Astrocyte (in vitro differentiated cells and primary cell): Measurements from ENCODE around the gene CD3G. TPM values are rescaled to one million over a fixed set of nuclear protein-coding genes. Genes with fewer than 3 reads are reported as not detected.

Experiments
- DNase-seq: peaks from one replicate; pipeline ENCODE4 v3.0.0-alpha.2; 2010; ENCODE audit warnings: low read depth
- FAIRE-seq: peaks from 2 replicates; lab custom pipeline; 2011; peaks lifted over from hg19 to GRCh38; lab: Jason Lieb, UNC
- H2AFZ ChIP-seq: 2 replicates; pipeline ENCODE4 v1.6.0; 2012; ENCODE audit warnings: low read depth, low read length, inconsistent platforms
- H3K27ac ChIP-seq: 2 replicates; pipeline ENCODE4 v1.5.1; 2011; ENCODE audit warnings: low read depth, low read length, inconsistent platforms
- H3K27me3 ChIP-seq: 2 replicates; pipeline ENCODE4 v1.6.0; 2011; ENCODE audit warnings: low read length, inconsistent platforms; ENCODE audit not compliant: insufficient read depth
- H3K36me3 ChIP-seq: 2 replicates; pipeline ENCODE4 v1.5.1; 2011; ENCODE audit warnings: low read length, inconsistent platforms; ENCODE audit not compliant: insufficient read depth
- H3K4me1 ChIP-seq: 2 replicates; pipeline ENCODE4 v1.5.1; 2011; ENCODE audit warnings: low read length, inconsistent platforms; ENCODE audit not compliant: insufficient read depth
- H3K4me2 ChIP-seq: 2 replicates; pipeline ENCODE4 v1.6.0; 2012; ENCODE audit warnings: low read length, inconsistent platforms
- H3K4me3 ChIP-seq: 2 replicates; pipeline ENCODE4 v1.5.1; 2011; ENCODE audit warnings: low read depth, mild to moderate bottlenecking, low read length, inconsistent platforms; ENCODE audit not compliant: insufficient read depth
- H3K79me2 ChIP-seq: 2 replicates; pipeline ENCODE4 v1.6.0; 2012; ENCODE audit warnings: mild to moderate bottlenecking, low read length, inconsistent platforms; ENCODE audit not compliant: insufficient read depth
- H3K9ac ChIP-seq: 2 replicates; pipeline ENCODE4 v1.6.0; 2012; ENCODE audit warnings: mild to moderate bottlenecking, low read length, inconsistent platforms
- H3K9me3 ChIP-seq: 2 replicates; pipeline ENCODE4 v1.5.1; 2012; ENCODE audit warnings: low read depth, mild to moderate bottlenecking, low read length, inconsistent platforms; ENCODE audit not compliant: insufficient read depth
- H4K20me1 ChIP-seq: 2 replicates; pipeline ENCODE4 v1.6.0; 2012; ENCODE audit warnings: low read length, inconsistent platforms; ENCODE audit not compliant: insufficient read depth
- H3K27ac Mint-ChIP-seq: one replicate; pipeline ENCODE4 v1.8.0; 2021; ENCODE audit warnings: mild to moderate bottlenecking, mixed read lengths; ENCODE audit not compliant: unreplicated experiment
- H3K27me3 Mint-ChIP-seq: one replicate; pipeline ENCODE4 v1.8.0; 2021; ENCODE audit warnings: low read depth, mixed read lengths; ENCODE audit not compliant: unreplicated experiment
- H3K36me3 Mint-ChIP-seq: one replicate; pipeline ENCODE4 v1.8.0; 2021; ENCODE audit warnings: low read depth, mixed read lengths; ENCODE audit not compliant: unreplicated experiment
- H3K4me1 Mint-ChIP-seq: one replicate; pipeline ENCODE4 v1.8.0; 2021; ENCODE audit warnings: low read depth, mixed read lengths; ENCODE audit not compliant: unreplicated experiment
- H3K4me3 Mint-ChIP-seq: one replicate; pipeline ENCODE4 v1.8.0; 2021; ENCODE audit warnings: mild to moderate bottlenecking, moderate library complexity, mixed read lengths; ENCODE audit not compliant: unreplicated experiment
- H3K9me3 Mint-ChIP-seq: one replicate; pipeline ENCODE4 v1.8.0; 2021; ENCODE audit warnings: mild to moderate bottlenecking, mixed read lengths; ENCODE audit not compliant: unreplicated experiment
- CTCF ChIP-seq: IDR thresholded peaks from 2 replicates; pipeline ENCODE4 v1.5.1; 2011; ENCODE audit warnings: low read depth, mild to moderate bottlenecking, inconsistent platforms, low read length, moderate library complexity; ENCODE audit not compliant: insufficient read depth
- EZH2 ChIP-seq: IDR thresholded peaks from 2 replicates; pipeline ENCODE4 v1.6.1; 2012; ENCODE audit warnings: mild to moderate bottlenecking, low read length, inconsistent platforms; ENCODE audit not compliant: insufficient read depth
- total RNA-seq: library from RNA; stranded (reverse); gene quantifications from 2 replicates; pipeline ENCODE4 v1.2.1, GENCODE V29; 2021

The CD3G gene
- total RNA-seq, 1 donor from 2014 or later, result not detected

GRCh38 chr11:118314988-118315411, 29.1 kb upstream of the CD3G start:
- H4K20me1 ChIP-seq, result no peaks in the 10 kb centered on the region
- no peaks in the 10 kb centered on the region for H3K36me3 Mint-ChIP-seq
- peaks cover 45% of the 10 kb centered on the region for H3K27me3 Mint-ChIP-seq
- peaks cover 8% of the 10 kb centered on the region for H3K4me1 ChIP-seq
- H3K27ac ChIP-seq, result no peak overlapping the region
- no peaks in the 10 kb centered on the region for H3K9me3 ChIP-seq
- TF ChIP-seq CTCF (no peak), EZH2 (no peak)
- H3K9me3 Mint-ChIP-seq, result peaks cover 4% of the 10 kb centered on the region
- H3K4me1 Mint-ChIP-seq, result peaks cover 8% of the 10 kb centered on the region
- H3K36me3 ChIP-seq, result no peaks in the 10 kb centered on the region
- no peak overlapping the region for H3K27ac Mint-ChIP-seq
- no peak for DNase-seq
- H2AFZ ChIP-seq, result no peak overlapping the region
- H3K4me3 Mint-ChIP-seq, result no peak overlapping the region
- no peak overlapping the region for H3K4me2 ChIP-seq
- no peak overlapping the region for H3K9ac ChIP-seq
- H3K79me2 ChIP-seq, result no peaks in the 10 kb centered on the region
- H3K4me3 ChIP-seq, result no peak overlapping the region
- peaks cover 23% of the 10 kb centered on the region for H3K27me3 ChIP-seq
- no peak for FAIRE-seq

GRCh38 chr11:118318124-118318523, 26.0 kb upstream of the CD3G start:
- DNase-seq (no peak), FAIRE-seq (no peak)
- Mint-ChIP-seq H3K4me1 (peaks cover 8% of the 10 kb centered on the region), H3K9me3 (peaks cover 8% of the 10 kb centered on the region), H3K27ac (peak overlapping the region; percentile 21), H3K36me3 (no peaks in the 10 kb centered on the region), H3K4me3 (no peak overlapping the region), H3K27me3 (peaks cover 35% of the 10 kb centered on the region)
- Histone ChIP-seq H3K27me3 (peaks cover 9% of the 10 kb centered on the region), H3K9ac (no peak overlapping the region), H3K9me3 (no peaks in the 10 kb centered on the region), H3K4me1 (peaks cover 8% of the 10 kb centered on the region), H3K27ac (no peak overlapping the region), H3K4me2 (no peak overlapping the region), H3K4me3 (no peak overlapping the region), H4K20me1 (no peaks in the 10 kb centered on the region), H3K79me2 (no peaks in the 10 kb centered on the region), H3K36me3 (no peaks in the 10 kb centered on the region), H2AFZ (no peak overlapping the region)
- no peak for TF ChIP-seq CTCF
- TF ChIP-seq EZH2, result no peak

- Mint-ChIP-seq H3K27ac (no peak overlapping the region), H3K36me3 (no peaks in the 10 kb centered on the region), H3K27me3 (peaks cover 34% of the 10 kb centered on the region)
These were observed 25.4 kb upstream of the CD3G start for GRCh38 chr11:118318581-118319336.

More at GRCh38 chr11:118318581-118319336, 25.4 kb upstream of the CD3G start:
- DNase-seq, result no peak
- H3K27me3 ChIP-seq, result peaks cover 7% of the 10 kb centered on the region
- H3K4me1 ChIP-seq, result peaks cover 8% of the 10 kb centered on the region
- no peak overlapping the region for H3K4me2 ChIP-seq
- no peak overlapping the region for H3K4me3 ChIP-seq
- no peaks in the 10 kb centered on the region for H4K20me1 ChIP-seq
- TF ChIP-seq EZH2, result no peak
- TF ChIP-seq CTCF, result no peak
- no peak for FAIRE-seq
- no peaks in the 10 kb centered on the region for H3K79me2 ChIP-seq
- H3K27ac ChIP-seq, result no peak overlapping the region
- H3K9ac ChIP-seq, result no peak overlapping the region
- no peak overlapping the region for H2AFZ ChIP-seq
- no peaks in the 10 kb centered on the region for H3K36me3 ChIP-seq
- no peak overlapping the region for H3K4me3 Mint-ChIP-seq
- no peaks in the 10 kb centered on the region for H3K9me3 ChIP-seq
- H3K4me1 Mint-ChIP-seq, result peaks cover 8% of the 10 kb centered on the region
- peaks cover 8% of the 10 kb centered on the region for H3K9me3 Mint-ChIP-seq
